Common myeloid progenitor, CD34-positive (primary cell): ENCODE measurements around the gene PLXDC1.
"Not testable (repeated sequence)": the region's sequence is repeated elsewhere in the genome, so short reads cannot be mapped to it uniquely, and the experiment has no call there.

Experiments
- CTCF ChIA-PET: fragments of 350-600 bp; sonication (Branson Sonifier 250); formaldehyde crosslinking; loops from one replicate; lab custom pipeline; 2021; ENCODE audit warnings: antibody characterized with exemption; lab: Charles Lee
- POLR2A ChIA-PET: fragments of 350-600 bp; sonication (Branson Sonifier 250); formaldehyde crosslinking; loops from one replicate; lab custom pipeline; 2021; ENCODE audit warnings: antibody characterized with exemption; lab: Charles Lee
- DNase-seq, 3 donors: peaks; one replicate each; pipeline versions ENCODE4 v3.0.0 to v3.0.0-alpha.2; 2013
- H3K27ac ChIP-seq, 2 experiments: 1 replicate in 1 of 2; 2 replicates in 1 of 2; pipeline ENCODE4 v1.7.0; 2013; ENCODE audit warnings: inconsistent platforms in 2 of 2, low read length in 2 of 2, mild to moderate bottlenecking in 2 of 2, low read depth in 1 of 2, moderate library complexity in 1 of 2; ENCODE audit not compliant: severe bottlenecking in 2 of 2, insufficient read depth in 1 of 2, poor library complexity in 1 of 2
- H3K27me3 ChIP-seq, 5 experiments: replicated peaks in 2 of 5; 1 replicate in 3 of 5; 2 replicates in 2 of 5; pipeline versions ENCODE4 v1.6.1 to v1.7.0; 2013; ENCODE audit warnings: low read length in 4 of 5, mild to moderate bottlenecking in 2 of 5, moderate library complexity in 2 of 5, inconsistent platforms in 1 of 5; ENCODE audit not compliant: insufficient read depth in 5 of 5, control insufficient read depth in 4 of 5
- H3K36me3 ChIP-seq, 4 experiments: 1 replicate in 2 of 4; 2 replicates in 2 of 4; pipeline versions ENCODE4 v1.6.1 to v1.7.0; 2013; ENCODE audit warnings: low read length in 3 of 4, control low read depth in 1 of 4, mild to moderate bottlenecking in 1 of 4; ENCODE audit not compliant: control insufficient read depth in 4 of 4, insufficient read depth in 4 of 4
- H3K4me1 ChIP-seq, 4 experiments: 1 replicate in 3 of 4; 2 replicates in 1 of 4; pipeline versions ENCODE4 v1.6.1 to v1.7.1; 2013; ENCODE audit warnings: low read length in 3 of 4, mild to moderate bottlenecking in 3 of 4, control low read depth in 1 of 4, inconsistent platforms in 1 of 4, moderate library complexity in 1 of 4; ENCODE audit not compliant: control insufficient read depth in 4 of 4, insufficient read depth in 4 of 4; ENCODE audit errors: control extremely low read depth in 1 of 4
- H3K4me3 ChIP-seq, 7 experiments: 1 replicate in 4 of 7; 2 replicates in 3 of 7; pipeline versions ENCODE4 v1.5.1 to v1.7.0; 2013; ENCODE audit warnings: mild to moderate bottlenecking in 7 of 7, low read length in 6 of 7, moderate library complexity in 6 of 7, inconsistent platforms in 2 of 7, low read depth in 2 of 7, control low read depth in 1 of 7; ENCODE audit not compliant: insufficient read depth in 4 of 7, control insufficient read depth in 1 of 7; ENCODE audit errors: extremely low read depth in 1 of 7
- H3K9me3 ChIP-seq, 5 experiments: 1 replicate in 4 of 5; 2 replicates in 1 of 5; pipeline versions ENCODE4 v1.6.1 to v1.7.1; 2013; ENCODE audit warnings: low read length in 4 of 5, mild to moderate bottlenecking in 2 of 5, inconsistent platforms in 1 of 5, low read depth in 1 of 5, moderate library complexity in 1 of 5; ENCODE audit not compliant: control insufficient read depth in 4 of 5, insufficient read depth in 2 of 5; ENCODE audit errors: control extremely low read depth in 1 of 5
- WGBS: methylation state at CpG from one replicate; pipeline ENCODE4 v1.1.5; 2013; ENCODE audit not compliant: insufficient coverage; 5-methylcytosine and 5-hydroxymethylcytosine counted together

PLXDC1 gene

GRCh38 chr17:39022924-39023323 lies 128.5 kb downstream of the PLXDC1 start:
- H3K36me3 ChIP-seq: no peaks in the 10 kb centered on the region
- CTCF ChIA-PET: no interaction called here
- H3K27me3 ChIP-seq: peaks cover 2 to 15% (median 3%) of the 10 kb centered on the region in 5 experiments
- 100% methylated on average over 2 of the region's 6 CpGs for WGBS
- no peaks in the 10 kb centered on the region for H3K9me3 ChIP-seq
- H3K4me1 ChIP-seq: peaks cover 0 to 20% (median 16%) of the 10 kb centered on the region in 4 experiments
- DNase-seq: no peak
- no peak overlapping the region for H3K27ac ChIP-seq
- H3K4me3 ChIP-seq: no peak overlapping the region
- POLR2A ChIA-PET: no interaction called here

GRCh38 chr17:39020037-39020436 lies 131.4 kb downstream of the PLXDC1 start:
- POLR2A ChIA-PET, H3K27ac ChIP-seq, H3K9me3 ChIP-seq, H3K4me3 ChIP-seq, H3K27me3 ChIP-seq, H3K36me3 ChIP-seq: not testable (repeated sequence)
- CTCF ChIA-PET: interaction anchor here (1.0 kb wide), 1 partner anchor 9 kb away, joined by 3 read pairs; no protein-coding TSS in a partner anchor
- DNase-seq: peak in 2 of 3 donors; percentile 24 to 59
- WGBS: no CpG with 5 or more reads among the region's 6 CpGs
- H3K4me1 ChIP-seq: peaks cover 0 to 35% (median 11%) of the 10 kb centered on the region in 4 experiments

GRCh38 chr17:39018267-39019134 lies 132.9 kb downstream of the PLXDC1 start:
- Histone ChIP-seq H3K27ac (no peak overlapping the region), H3K4me3 (no peak overlapping the region), H3K4me1 (peaks cover 0 to 35% (median 11%) of the 10 kb centered on the region in 4 experiments), H3K9me3 (no peaks in the 10 kb centered on the region), H3K36me3 (no peaks in the 10 kb centered on the region), H3K27me3 (no peaks in the 10 kb centered on the region)
- DNase-seq: peak in 2 of 3 donors; percentile 61 to 68
- ChIA-PET CTCF (interaction anchor here (0.8 to 1.6 kb wide), 7 partner anchors 9 to 135 kb away, joined by 3 to 6 read pairs (median 3); no protein-coding TSS in a partner anchor), POLR2A (no interaction called here)
- WGBS: 88% methylated on average over 10 of the region's 11 CpGs

GRCh38 chr17:39016193-39017153 lies 135.0 kb downstream of the PLXDC1 start:
- peak in 2 of 3 donors; percentile 26 to 48 for DNase-seq
- POLR2A ChIA-PET: interaction anchor here (0.6 kb wide), 1 partner anchor 136 kb away, joined by 5 read pairs; no protein-coding TSS in a partner anchor
- no peaks in the 10 kb centered on the region for H3K9me3 ChIP-seq
- no peaks in the 10 kb centered on the region for H3K36me3 ChIP-seq
- H3K27ac ChIP-seq: no peak overlapping the region
- WGBS: 100% methylated on average over 4 of the region's 9 CpGs
- no peak overlapping the region for H3K4me3 ChIP-seq
- H3K4me1 ChIP-seq: peaks cover 0 to 35% (median 11%) of the 10 kb centered on the region in 4 experiments
- H3K27me3 ChIP-seq: no peaks in the 10 kb centered on the region
- CTCF ChIA-PET: interaction anchor here (0.6 to 1.4 kb wide), 3 partner anchors 11 to 45 kb away, joined by 3 read pairs; no protein-coding TSS in a partner anchor

GRCh38 chr17:39015546-39015935 lies 135.9 kb downstream of the PLXDC1 start:
- ChIA-PET CTCF (interaction anchor here (1.0 to 1.4 kb wide), 2 partner anchors 12 to 25 kb away, joined by 3 read pairs; no protein-coding TSS in a partner anchor), POLR2A (no interaction called here)
- H3K9me3 ChIP-seq: no peaks in the 10 kb centered on the region
- H3K4me3 ChIP-seq: no peak overlapping the region
- H3K4me1 ChIP-seq: peaks cover 0 to 35% (median 11%) of the 10 kb centered on the region in 4 experiments
- no peaks in the 10 kb centered on the region for H3K27me3 ChIP-seq
- no peaks in the 10 kb centered on the region for H3K36me3 ChIP-seq
- no peak overlapping the region for H3K27ac ChIP-seq
- 99% methylated on average over 7 of the region's 11 CpGs for WGBS
- no peak for DNase-seq

- no peak overlapping the region for H3K4me3 ChIP-seq
- peaks cover 0 to 35% (median 11%) of the 10 kb centered on the region in 4 experiments for H3K4me1 ChIP-seq
- DNase-seq: no peak
- H3K36me3 ChIP-seq: no peaks in the 10 kb centered on the region
- no peaks in the 10 kb centered on the region for H3K9me3 ChIP-seq
- H3K27me3 ChIP-seq: no peaks in the 10 kb centered on the region
- WGBS: 93% methylated on average over 5 of the region's 13 CpGs
- H3K27ac ChIP-seq: no peak overlapping the region
- ChIA-PET POLR2A (no interaction called here), CTCF (interaction anchor here (1.0 to 1.4 kb wide), 2 partner anchors 13 to 41 kb away, joined by 3 read pairs; no protein-coding TSS in a partner anchor)
Observed at GRCh38 chr17:39014795-39015545, 136.5 kb downstream of the PLXDC1 start.
